Islet precursor cell (in vitro differentiated cells): ENCODE results near the gene ACO1.
A peak's percentile ranks its signal among the peaks of the same experiment; 100 is the strongest.

Experiments
- DNase-seq: peaks from one replicate; pipeline ENCODE4 v3.0.0-alpha.2; 2018

Gene ACO1

DNA sequence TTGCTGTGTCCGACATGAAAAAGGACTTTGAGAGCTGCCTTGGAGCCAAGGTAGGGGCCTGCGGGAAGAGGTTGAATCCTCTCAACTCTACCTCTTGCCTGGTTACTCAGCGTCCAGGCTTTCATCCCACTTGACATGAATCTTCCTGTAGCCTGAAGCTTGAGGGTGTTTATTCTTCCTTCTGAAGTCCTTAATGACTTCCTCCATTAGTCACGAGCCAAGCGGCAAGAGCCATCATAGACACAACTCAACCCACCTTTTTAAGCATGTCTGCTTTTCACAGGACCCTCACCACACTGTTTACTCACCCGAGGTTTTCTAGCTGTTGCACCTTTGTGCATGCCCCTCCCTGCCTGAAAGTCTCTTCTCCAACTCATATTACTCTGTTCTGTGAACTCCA, 40.2 kb downstream of the ACO1 start:
- DNase-seq: peak; percentile 63

DNA sequence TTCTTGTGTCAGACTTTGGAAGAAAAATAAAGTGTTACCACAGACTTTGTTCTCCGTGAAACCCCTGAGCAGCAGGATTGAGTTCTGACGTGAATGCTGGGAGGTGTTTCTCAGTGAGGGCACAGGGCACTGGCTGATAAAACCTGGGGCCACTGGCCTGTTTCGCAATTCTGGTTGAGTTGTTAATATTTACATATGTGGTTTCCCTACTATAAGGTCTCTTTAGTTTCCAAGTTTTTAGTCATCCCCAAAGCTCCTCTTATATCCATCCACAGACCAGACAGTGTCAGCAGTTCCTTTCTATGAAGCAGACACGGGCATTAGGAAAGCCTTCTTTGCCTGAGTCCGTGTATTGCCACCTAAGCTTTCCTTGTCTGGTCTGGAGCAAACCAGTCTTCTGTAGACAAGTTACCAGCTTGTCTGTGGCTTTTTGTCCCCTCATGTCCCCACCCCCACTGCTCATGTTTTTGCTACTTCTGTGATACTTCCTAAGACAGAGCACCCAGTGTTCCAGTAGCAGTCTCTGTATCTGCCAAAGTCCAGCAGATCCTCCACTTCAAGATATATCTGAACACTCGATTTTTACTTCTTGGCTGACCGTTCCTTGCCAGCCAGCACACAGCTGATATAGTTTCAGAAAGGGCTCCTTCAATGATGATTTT, 42.0 kb downstream of the ACO1 start:
- no peak for DNase-seq

DNA sequence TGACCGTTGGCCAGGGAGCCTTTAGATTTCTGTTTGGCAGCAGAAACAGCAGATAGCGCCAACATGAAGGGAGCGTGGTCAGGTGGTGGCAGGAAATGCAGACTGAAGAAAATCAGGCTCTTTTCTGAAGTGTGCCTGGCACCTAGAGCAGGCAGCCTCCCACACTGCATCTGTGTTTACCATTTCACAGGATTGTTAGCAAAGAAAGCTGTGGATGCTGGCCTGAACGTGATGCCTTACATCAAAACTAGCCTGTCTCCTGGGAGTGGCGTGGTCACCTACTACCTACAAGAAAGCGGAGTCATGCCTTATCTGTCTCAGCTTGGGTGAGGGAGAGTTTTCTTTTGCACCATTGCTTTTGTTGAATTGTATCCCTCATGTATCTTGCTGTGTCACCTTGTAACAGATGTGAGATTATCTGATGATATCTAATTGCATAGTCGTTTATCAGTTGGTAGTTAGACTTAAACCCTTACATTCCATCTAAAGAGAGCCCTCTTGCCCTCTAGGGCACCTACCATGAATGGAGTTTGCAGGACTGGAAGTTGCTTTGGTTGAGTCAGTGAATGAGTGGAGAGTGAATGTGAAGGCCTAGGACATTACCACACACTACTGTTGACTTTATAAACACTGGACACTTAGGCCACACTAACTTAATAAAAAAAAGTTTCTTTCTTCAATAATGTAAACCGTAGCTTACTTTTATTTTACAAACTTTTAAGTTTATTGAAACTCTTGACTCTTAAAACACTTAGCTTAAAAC, 42.8 kb downstream of the ACO1 start:
- DNase-seq: no peak

DNA sequence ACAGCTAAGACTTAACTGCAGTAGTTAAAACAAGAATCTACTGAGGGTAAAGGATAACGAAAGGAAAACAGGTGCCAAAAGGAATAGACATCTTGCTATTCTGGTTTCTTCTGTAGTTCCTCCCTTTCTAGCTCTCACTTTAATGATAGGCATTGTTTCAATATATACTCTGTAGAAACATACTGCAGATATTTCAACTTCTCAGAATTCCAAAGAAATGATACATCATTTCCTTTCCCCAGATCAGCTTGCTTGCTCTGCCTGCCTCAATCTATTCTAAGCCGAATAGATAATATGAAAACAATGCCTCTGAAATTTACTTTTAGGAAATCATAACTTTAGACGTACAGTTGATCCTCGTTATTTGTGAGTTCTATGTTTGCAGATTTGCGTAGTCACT, 46.3 kb downstream of the ACO1 start:
- DNase-seq: no peak

DNA sequence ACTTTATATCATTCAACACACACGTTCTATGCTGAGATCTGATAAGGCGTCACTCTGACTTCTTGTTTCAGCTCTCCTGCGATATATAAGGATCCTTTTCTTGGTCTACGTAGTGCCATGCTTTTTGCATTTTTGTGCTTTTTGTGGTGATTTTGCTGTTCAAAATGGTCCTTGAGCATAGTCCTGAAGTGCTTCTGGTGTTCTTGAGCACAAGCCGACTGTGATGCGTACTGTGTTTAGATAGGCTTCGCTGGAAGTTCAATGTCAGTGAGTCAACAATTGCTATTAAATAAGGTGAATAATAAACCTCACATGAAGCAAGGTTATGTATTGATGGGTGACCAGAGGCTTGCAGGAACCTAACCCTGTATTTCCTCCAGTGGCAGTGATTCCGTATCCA, 46.8 kb downstream of the ACO1 start:
- no peak for DNase-seq

DNA sequence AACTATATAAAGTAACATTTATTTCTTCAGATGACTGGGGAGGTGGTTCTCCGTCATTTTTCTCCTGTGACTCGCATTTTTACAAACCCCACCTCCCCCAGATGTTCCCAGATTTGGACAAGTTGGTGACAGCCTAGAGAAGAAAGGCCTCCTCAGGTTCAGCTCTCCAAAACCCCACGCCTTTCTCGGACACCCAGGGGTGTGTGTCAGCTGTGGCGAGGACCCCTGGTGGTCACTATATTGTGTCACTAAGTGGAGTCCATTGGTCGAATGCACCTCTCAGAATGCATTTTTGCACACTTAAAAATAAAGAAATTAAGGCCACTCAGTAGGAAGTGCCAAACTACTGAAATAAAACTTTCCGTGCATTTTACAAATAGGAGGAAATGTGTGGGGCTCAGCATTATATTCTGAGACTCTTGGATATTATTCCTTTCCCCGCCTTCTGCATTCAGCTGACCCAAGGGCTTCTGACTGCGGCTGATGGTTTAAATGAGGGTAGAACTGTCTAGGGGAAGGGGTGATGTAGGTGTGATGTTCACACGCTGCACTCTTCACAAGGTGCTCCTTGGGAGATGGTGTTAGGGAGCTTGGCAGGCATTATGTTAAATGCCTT, 47.6 kb downstream of the ACO1 start:
- DNase-seq: no peak

DNA sequence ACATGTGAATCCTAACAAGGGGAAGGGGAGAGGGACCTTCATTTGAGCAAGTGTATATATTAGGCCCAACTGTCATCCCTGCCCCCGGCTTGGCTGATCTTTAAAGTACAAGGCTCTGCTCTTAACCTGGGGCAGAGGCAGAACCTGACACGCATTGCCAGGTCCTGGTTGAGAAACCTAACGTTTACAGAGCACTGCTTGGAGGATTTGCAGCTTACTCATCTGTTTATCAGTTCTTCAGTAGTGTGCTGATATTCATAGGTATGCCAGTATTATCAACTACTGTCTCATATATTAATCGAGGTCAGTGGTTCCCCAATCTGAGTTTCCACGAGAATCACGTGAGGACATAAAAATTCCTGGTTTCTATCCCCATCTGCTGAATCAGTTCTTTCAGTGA, 50.4 kb downstream of the ACO1 start:
- no peak for DNase-seq

DNA sequence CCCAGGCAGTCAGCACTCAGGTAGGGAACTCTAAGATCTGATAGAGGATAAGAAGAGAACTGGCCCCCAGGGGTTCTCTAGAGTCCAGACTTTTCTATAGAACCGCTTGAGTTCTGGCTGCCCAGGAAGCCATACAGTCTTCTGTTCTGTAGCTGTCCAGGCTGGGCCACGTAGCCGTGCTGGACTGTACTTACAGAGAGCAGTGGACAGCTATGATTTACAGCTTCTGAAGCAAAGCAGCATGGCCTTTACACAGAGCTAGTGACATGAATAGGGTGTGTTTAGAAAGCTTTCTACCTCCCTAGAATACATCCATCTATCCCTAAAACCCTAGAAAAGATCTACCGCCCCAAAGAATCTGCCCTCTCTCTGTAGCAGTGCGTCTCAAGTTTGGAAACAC, 57.2 kb downstream of the ACO1 start:
- DNase-seq: no peak

DNA sequence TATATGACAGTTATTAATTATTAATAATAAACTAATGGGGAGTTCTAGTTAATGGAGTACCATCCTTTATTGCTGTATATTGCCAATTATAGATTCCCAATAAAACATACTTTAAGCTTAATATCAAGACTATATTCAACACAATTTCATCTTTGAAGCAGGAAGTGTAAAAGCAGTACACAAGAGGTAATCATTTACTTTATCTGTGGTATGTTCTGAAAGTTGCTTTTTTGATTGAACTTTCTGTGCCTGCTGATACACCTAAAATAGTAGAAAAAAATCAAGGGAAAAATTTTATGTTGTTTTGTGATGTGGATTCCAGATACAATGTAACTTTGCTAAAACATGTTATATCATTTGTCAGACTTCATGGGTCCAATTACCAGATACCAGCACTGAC, 58.0 kb downstream of the ACO1 start:
- no peak for DNase-seq

DNA sequence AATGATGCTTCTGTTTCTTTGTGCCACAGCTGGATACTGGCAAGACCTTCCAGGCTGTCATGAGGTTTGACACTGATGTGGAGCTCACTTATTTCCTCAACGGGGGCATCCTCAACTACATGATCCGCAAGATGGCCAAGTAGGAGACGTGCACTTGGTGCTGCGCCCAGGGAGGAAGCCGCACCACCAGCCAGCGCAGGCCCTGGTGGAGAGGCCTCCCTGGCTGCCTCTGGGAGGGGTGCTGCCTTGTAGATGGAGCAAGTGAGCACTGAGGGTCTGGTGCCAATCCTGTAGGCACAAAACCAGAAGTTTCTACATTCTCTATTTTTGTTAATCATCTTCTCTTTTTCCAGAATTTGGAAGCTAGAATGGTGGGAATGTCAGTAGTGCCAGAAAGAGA, 65.5 kb downstream of the ACO1 start:
- no peak for DNase-seq

DNA sequence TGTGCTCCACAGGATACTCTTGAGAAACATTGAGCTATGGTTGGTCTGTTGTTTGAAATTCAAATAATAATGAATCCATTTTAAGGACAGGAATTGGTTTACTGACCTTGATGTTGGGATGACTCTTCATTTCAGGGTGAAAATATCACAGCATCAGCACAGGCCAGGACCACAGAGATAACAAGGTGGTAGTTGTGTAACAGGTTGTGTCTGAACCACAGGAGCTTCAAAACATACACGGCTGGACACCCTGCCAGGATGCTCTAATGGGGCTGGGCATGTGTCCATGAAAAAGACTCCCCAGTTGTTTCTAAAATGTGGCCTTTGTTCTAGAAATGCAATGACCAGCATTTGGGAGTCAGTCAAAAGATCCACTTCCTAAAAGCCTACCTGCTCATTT, 69.8 kb downstream of the ACO1 start:
- DNase-seq: no peak

DNA sequence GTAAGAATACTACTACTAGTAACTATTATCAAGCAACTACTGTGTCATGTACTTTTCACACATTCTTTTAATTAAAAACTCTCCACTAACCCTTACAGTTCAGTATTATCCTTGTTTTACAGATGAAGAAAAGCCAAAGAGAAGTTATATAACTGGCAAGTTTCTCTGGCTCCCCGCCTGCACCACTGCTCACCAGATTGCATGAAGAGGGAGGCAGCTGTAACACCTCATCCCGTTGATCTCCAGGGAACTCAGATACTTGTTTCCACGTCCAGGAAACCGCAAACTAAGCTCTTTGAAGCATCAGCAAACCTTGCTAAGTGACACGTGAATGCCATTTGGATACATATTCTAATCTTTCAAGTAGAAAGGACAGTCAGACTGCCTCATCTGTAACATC, 71.3 kb downstream of the ACO1 start:
- no peak for DNase-seq

DNA sequence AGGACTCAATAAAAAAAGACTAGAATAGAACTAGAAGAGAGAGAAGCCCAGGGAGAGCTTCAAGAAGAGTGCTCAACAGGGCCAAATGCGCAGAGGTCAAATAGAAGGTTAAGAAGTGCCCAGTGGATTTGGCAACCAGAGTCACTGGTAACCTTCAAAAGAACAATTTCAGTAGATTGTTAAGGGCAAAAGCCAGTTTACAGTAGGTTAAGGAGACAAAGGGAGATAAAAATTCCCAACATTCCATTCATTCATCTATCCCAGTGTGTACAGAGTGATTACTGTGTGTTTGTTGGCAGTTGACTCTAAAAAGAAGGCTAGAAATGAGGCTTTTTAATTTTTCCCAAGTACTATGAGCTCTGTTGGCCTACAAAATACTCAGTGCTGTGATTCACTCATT, 72.1 kb downstream of the ACO1 start:
- DNase-seq: no peak

DNA sequence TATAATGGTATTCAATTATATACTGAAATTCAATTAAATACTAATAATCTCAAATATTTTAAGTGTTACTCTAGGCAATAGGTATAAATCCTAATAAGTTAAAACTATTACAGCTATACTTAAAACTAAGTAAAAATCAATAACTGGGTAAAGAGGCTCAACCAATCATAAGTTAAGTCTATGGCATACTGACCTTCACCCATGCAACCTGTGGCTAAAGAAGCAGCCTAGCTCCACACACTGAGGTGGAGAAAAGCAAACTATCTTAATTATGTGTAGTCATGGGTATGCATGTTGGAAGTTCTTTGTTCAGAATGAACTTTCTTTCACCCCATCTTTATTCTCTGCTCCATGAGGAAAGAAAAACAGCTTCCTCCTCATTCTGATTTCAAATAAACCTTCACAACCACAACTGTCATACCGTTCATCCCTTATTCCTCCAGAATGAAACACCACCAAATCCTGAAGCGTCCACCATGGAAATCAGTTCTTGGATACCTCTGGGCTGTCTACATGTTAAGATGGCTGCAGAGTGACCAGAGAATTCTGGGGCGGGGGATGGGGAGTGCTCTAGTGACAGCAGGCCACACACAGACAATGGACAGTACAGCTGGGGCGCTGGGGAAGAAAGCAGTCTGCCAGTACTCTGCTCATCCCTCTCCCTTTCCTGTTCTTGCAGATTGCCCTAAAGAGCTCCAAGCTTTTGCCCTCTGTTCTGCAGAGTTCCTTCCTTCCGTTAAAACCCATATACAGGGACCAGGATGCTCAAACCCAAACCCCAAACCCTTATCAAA, 79.3 kb downstream of the ACO1 start:
- no peak for DNase-seq

DNA sequence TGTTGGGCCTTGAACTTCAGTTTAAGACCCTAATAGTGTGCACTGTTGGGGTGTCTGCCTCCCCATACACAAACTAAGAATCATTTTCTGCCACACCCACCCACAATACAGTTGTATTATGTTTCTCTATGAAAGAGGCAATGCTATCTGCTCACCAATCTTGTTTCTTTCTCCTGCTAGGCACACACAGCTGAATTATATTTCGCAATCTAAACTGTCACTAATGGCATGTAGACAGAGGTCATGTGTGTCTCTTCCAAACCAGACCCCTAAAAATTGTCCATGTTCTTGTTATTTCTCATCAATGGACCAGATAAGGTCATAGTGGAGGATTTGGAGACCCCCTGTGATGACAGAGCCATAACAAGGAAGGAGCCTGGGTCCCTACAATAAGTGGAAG, 84.3 kb downstream of the ACO1 start:
- DNase-seq: no peak

DNA sequence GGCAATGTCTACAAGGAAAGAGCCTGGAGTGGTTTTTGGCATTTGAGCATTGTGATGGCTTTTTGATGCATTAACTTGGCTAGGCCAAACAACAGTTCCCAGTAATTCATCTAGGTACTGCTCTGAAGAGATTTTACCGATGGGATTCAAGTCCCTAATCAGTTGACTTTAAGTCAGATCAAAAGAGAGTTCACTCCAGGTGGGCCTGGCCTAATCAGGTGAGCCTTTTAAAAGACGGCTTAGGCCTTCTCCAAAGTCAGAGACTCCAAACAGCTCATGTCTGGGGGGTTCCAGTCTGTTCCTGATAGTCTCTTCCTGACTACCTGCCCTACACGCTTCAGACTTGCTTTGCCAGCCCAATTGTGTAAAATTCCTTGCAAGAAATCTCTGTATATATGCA, 87.9 kb downstream of the ACO1 start:
- DNase-seq: no peak

DNA sequence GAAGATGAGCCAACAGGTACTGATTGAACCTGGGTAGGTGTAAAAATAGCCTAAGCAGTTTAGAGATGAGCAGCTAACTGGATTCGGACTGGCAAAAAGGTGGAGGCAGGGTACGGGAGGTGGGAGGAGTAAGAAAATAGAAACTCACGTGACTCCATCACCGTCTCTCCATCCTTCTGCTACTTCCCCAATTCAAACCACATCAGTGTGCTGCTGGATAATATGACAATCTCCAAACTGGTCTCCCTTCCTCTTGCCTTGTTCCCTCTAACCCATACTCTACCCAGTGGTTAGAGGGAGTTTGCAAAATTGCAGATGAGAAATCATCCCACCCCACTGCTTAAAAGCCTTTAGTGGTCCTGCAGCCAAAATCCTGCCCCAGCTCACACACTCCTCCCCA, 98.9 kb downstream of the ACO1 start:
- DNase-seq: no peak

DNA sequence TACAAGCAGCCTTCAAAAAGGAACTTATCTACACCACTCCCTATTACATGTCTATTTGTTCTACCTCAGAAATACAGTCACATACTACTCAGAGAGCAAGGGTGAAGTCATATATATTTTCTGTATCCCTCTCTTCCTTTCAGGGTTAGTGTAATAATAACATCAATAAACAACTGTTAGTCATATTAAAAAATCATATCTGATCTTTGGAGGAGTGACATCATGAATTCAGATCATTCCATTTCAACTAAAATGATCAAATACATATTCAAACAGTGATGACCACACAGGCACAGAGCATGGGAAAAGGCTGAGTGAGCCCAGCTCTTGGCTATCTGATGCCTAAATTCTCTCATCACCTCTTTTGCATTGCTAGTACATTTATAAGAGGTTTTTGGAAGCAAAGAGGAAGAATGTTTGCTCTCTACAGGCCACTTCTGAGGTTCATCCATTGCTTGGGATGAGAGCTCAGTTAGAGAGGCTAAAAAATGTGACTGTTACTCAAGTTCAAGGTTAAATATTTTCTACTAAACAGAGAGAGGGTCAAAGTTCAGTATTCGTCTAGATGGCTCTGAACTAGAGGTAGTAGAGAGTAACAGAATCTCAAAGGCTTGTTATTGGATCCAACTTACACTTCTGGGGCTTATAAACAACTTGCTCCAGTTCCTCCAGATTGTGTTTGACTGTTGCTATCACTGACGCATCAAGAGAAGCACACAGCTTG, 102.6 kb downstream of the ACO1 start:
- no peak for DNase-seq

DNA sequence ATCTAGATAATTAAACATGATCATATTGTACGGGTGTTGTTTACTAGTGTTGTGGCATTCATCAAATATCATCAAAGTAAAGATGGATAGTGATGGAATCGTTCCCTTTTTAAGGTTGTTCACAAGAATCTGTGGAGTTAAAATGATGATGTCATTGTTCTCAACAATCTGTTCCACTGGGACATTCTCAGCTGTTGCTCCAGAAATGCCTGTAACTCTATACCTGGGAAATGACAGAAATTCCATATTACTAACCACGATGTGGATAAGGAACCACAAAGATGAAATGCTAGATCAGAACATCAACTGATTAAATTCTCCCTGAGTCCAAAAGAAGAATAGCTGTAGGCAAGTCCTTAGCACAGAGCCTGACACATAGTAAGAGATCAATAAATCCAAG, 103.5 kb downstream of the ACO1 start:
- DNase-seq: no peak

DNA sequence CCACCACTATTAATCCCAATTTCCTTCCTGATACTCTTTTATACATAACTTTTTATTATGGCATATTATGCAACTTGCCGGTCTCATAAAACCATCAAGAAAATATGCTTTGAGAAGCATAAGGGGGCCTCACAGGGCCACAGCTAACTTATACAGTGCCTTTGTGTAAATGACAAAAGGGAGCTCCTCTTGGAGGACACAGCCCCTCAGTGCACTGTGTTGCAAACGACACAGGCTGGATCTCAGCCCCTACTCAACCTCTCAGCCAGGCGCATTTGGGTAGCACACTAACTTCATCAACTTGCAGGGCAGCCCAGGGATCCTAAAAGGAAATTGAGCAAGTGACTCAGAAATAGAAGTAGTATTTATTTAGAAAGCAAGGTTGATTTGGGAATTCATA, 106.2 kb downstream of the ACO1 start:
- no peak for DNase-seq

DNA sequence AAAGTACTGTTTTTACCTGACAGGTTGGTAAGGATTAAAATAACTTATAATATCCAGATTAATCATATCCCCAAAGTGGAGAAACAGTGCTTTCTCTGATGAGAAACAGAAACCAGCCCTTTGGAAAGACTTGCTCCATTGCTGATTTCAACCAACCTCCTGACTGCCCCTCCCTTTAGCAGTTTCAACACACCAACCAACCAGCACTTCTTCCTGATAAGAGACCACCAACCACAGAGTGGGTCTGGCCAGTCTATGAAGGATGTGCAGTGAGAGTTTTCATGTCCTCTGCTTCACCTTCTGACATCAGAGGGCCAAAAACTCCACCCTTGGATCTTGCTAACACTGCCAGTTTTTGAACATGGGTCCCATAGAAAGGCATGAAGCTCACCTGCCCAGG, 113.5 kb downstream of the ACO1 start:
- no peak for DNase-seq

DNA sequence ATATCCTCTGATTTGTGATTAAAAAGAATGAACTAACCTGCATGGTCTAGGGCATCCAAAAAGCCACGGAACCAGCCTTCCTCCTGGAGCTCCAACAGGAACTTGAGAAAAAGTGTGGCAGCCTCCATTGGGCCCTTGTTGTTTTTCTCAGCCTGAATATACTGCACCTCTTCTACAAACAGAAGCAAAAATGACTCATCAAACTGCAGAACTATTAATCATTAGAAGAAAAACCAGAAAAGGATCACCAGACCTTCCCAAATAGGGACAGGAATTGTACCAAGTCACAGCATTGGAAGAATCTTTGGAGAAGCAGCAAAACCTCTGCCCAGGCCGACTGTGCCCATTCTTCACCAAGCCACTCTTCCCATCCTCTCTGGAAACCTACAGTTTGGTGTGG, 116.3 kb downstream of the ACO1 start:
- no peak for DNase-seq

DNA sequence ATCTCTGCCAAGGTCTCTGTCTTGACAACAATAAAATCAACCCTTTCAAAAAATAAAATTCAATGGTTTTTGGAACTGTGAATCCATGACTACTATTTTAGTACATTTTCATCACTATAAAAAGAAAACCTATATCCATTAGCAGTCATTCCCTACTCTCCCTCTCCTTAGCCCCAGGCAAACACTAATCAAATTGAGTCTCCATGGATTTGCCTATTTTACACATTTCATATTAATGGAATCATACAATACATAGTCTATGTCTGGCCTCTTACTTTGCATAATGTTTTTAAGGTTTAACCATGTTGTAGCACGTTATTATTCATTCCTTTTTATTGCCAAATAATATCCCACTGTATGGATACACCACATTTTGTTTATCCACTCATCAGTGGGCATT, 117.4 kb downstream of the ACO1 start:
- DNase-seq: no peak
